OCI-LY1 (cell line): ENCODE measurements around the gene MYL6B.

Experiments
- EZH2 ChIP-seq: fragments of 200-600 bp; sonication (generic), shearing (Covaris generic); IDR thresholded peaks from 2 replicates; pipeline ENCODE4 v1.8.0; 2017; ENCODE audit warnings: borderline replicate concordance, mixed run types, mild to moderate bottlenecking, antibody characterized with exemption, low read length, moderate library complexity, mixed read lengths
- TF ChIP-seq, protein P1 (sequence below): fragments of 200-600 bp; sonication (generic), shearing (Covaris generic); IDR thresholded peaks from 2 replicates; pipeline ENCODE4 v1.5.1; 2017; ENCODE audit warnings: mild to moderate bottlenecking, antibody characterized with exemption, low read length, moderate library complexity, mixed read lengths

- TF ChIP-seq, protein P1, sequence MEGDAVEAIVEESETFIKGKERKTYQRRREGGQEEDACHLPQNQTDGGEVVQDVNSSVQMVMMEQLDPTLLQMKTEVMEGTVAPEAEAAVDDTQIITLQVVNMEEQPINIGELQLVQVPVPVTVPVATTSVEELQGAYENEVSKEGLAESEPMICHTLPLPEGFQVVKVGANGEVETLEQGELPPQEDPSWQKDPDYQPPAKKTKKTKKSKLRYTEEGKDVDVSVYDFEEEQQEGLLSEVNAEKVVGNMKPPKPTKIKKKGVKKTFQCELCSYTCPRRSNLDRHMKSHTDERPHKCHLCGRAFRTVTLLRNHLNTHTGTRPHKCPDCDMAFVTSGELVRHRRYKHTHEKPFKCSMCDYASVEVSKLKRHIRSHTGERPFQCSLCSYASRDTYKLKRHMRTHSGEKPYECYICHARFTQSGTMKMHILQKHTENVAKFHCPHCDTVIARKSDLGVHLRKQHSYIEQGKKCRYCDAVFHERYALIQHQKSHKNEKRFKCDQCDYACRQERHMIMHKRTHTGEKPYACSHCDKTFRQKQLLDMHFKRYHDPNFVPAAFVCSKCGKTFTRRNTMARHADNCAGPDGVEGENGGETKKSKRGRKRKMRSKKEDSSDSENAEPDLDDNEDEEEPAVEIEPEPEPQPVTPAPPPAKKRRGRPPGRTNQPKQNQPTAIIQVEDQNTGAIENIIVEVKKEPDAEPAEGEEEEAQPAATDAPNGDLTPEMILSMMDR: no peak
- no peak for TF ChIP-seq EZH2
Observed at GRCh38 chr12:56121204-56121870, 31.1 kb upstream of the MYL6B start.
